GM12875 (cell line): Measurements from ENCODE around the gene DPP6.

Source experiments
- H3K4me3 ChIP-seq: one replicate; pipeline ENCODE4 v1.5.1; 2011; ENCODE audit warnings: low read depth, low read length, control low read depth
- CTCF ChIP-seq: IDR thresholded peaks from 2 replicates; pipeline ENCODE4 v1.5.1; 2011; ENCODE audit warnings: low read depth, mild to moderate bottlenecking, control low read depth, inconsistent platforms, low read length, moderate library complexity, borderline replicate concordance; ENCODE audit not compliant: insufficient read depth

Gene DPP6

GRCh38 chr7:154200241-154200640, 148.0 kb downstream of the DPP6 start:
- no peak for TF ChIP-seq CTCF
- H3K4me3 ChIP-seq: no peak overlapping the region

- no peak for TF ChIP-seq CTCF
- H3K4me3 ChIP-seq: no peak overlapping the region
Observed at GRCh38 chr7:154202002-154202401, 149.8 kb downstream of the DPP6 start.

GRCh38 chr7:154204046-154204445, 151.8 kb downstream of the DPP6 start:
- no peak for TF ChIP-seq CTCF
- no peak overlapping the region for H3K4me3 ChIP-seq

- H3K4me3 ChIP-seq: no peak overlapping the region
- TF ChIP-seq CTCF: no peak
Observed at GRCh38 chr7:154212861-154213260, 160.7 kb downstream of the DPP6 start.

- no peak for TF ChIP-seq CTCF
- no peak overlapping the region for H3K4me3 ChIP-seq
Observed at GRCh38 chr7:154217688-154218340, 165.6 kb downstream of the DPP6 start.

- no peak for TF ChIP-seq CTCF
Observed at GRCh38 chr7:154231732-154232131, 179.5 kb downstream of the DPP6 start.

GRCh38 chr7:154232700-154233099, 180.5 kb downstream of the DPP6 start:
- TF ChIP-seq CTCF: no peak
- no peak overlapping the region for H3K4me3 ChIP-seq

More at GRCh38 chr7:154231732-154232131, 179.5 kb downstream of the DPP6 start:
- H3K4me3 ChIP-seq: no peak overlapping the region
